MM.1S (cell line): Measurements from ENCODE around the gene IKZF4.

Source experiments
- DNase-seq: peaks from one replicate; pipeline ENCODE4 v3.0.0-alpha.2; 2015
- H2AFZ ChIP-seq: fragments of 300-600 bp; sonication (generic); 2 replicates; pipeline ENCODE4 v1.6.0; 2016; ENCODE audit warnings: antibody characterized with exemption, low read length
- H3F3A ChIP-seq: fragments of 300-600 bp; sonication (generic); 2 replicates; pipeline ENCODE4 v1.6.1; 2016; ENCODE audit warnings: mild to moderate bottlenecking, antibody characterized with exemption, low read length, moderate library complexity, mixed read lengths; ENCODE audit not compliant: insufficient read depth
- H3K27ac ChIP-seq: fragments of 300-600 bp; sonication (generic); 2 replicates; pipeline ENCODE4 v1.5.1; 2016; ENCODE audit warnings: mild to moderate bottlenecking, low read length
- H3K27me3 ChIP-seq: fragments of 300-600 bp; sonication (generic); replicated peaks from 2 replicates; pipeline ENCODE4 v1.6.0; 2016; ENCODE audit warnings: low read length; ENCODE audit not compliant: insufficient read depth
- H3K36me3 ChIP-seq: fragments of 300-600 bp; sonication (generic); replicated peaks from 2 replicates; pipeline ENCODE4 v1.6.1; 2016; ENCODE audit warnings: mild to moderate bottlenecking, low read length, mixed read lengths; ENCODE audit not compliant: insufficient read depth
- H3K4me1 ChIP-seq: fragments of 300-600 bp; sonication (generic); 2 replicates; pipeline ENCODE4 v1.6.1; 2016; ENCODE audit warnings: low read length, mixed read lengths
- H3K4me2 ChIP-seq: fragments of 300-600 bp; sonication (generic); 2 replicates; pipeline ENCODE4 v1.6.0; 2016; ENCODE audit warnings: low read depth, low read length
- H3K4me3 ChIP-seq: fragments of 300-600 bp; sonication (generic); 2 replicates; pipeline ENCODE4 v1.5.1; 2016; ENCODE audit warnings: low read length, mixed read lengths
- H3K79me2 ChIP-seq: fragments of 300-600 bp; sonication (generic); 2 replicates; pipeline ENCODE4 v1.6.1; 2016; ENCODE audit warnings: mixed run types, low read length, mixed read lengths
- H3K9ac ChIP-seq: fragments of 300-600 bp; sonication (generic); 2 replicates; pipeline ENCODE4 v1.6.1; 2016; ENCODE audit warnings: low read length, mixed read lengths
- H3K9me2 ChIP-seq: fragments of 300-600 bp; sonication (generic); replicated peaks from 2 replicates; pipeline ENCODE4 v1.6.1; 2016; ENCODE audit warnings: mild to moderate bottlenecking, low read length, mixed read lengths; ENCODE audit not compliant: insufficient read depth
- H3K9me3 ChIP-seq: fragments of 300-600 bp; sonication (generic); replicated peaks from 2 replicates; pipeline ENCODE4 v1.6.1; 2016; ENCODE audit warnings: mild to moderate bottlenecking, low read length, mixed read lengths; ENCODE audit not compliant: insufficient read depth
- H4K20me1 ChIP-seq: fragments of 300-600 bp; sonication (generic); 2 replicates; pipeline ENCODE4 v1.6.1; 2016; ENCODE audit warnings: mild to moderate bottlenecking, low read length, moderate library complexity, mixed read lengths; ENCODE audit not compliant: insufficient read depth
- CTCF ChIP-seq: fragments of 300-600 bp; sonication (generic); IDR thresholded peaks from 2 replicates; pipeline ENCODE4 v1.5.1; 2016; ENCODE audit warnings: antibody characterized with exemption, low read length, mixed read lengths
- EZH2 ChIP-seq: fragments of 300-600 bp; sonication (generic); optimal IDR thresholded peaks from 2 replicates; pipeline ENCODE3; 2017; ENCODE audit warnings: low read depth, mild to moderate bottlenecking, antibody characterized with exemption, low read length, mixed read lengths
- EZH2phosphoT487 ChIP-seq: fragments of 300-600 bp; sonication (generic); IDR thresholded peaks from 2 replicates; pipeline ENCODE4 v1.6.1; 2018; ENCODE audit warnings: antibody characterized with exemption, low read length

IKZF4 gene

GRCh38 chr12:56007564-56008559, 13.0 kb upstream of the IKZF4 start:
- DNase-seq: peak; percentile 53
- H3K9ac ChIP-seq: peak overlapping the region; percentile 49

GRCh38 chr12:56010111-56010570, 10.7 kb upstream of the IKZF4 start:
- TF ChIP-seq EZH2phosphoT487 (no peak), CTCF (no peak), EZH2 (no peak)
- Histone ChIP-seq H3K27ac (no peak overlapping the region), H3K36me3 (no peaks in the 10 kb centered on the region), H3K9me3 (no peaks in the 10 kb centered on the region), H3K9ac (no peak overlapping the region), H3K4me2 (no peak overlapping the region), H2AFZ (no peak overlapping the region), H3F3A (no peaks in the 10 kb centered on the region), H3K4me3 (no peak overlapping the region), H3K4me1 (peaks cover 5% of the 10 kb centered on the region; the same call in 1 of the 2 replicates), H4K20me1 (no peaks in the 10 kb centered on the region), H3K79me2 (no peaks in the 10 kb centered on the region), H3K9me2 (no peaks in the 10 kb centered on the region), H3K27me3 (no peaks in the 10 kb centered on the region)
- no peak for DNase-seq

More at GRCh38 chr12:56007564-56008559, 13.0 kb upstream of the IKZF4 start:
- Histone ChIP-seq H3K4me3 (peak overlapping the region; percentile 68), H3K9me2 (no peaks in the 10 kb centered on the region), H2AFZ (peak overlapping the region; percentile 96), H3K36me3 (no peaks in the 10 kb centered on the region), H3K4me1 (peaks cover 5% of the 10 kb centered on the region; the same call in 1 of the 2 replicates), H3K79me2 (no peaks in the 10 kb centered on the region), H3K27ac (no peak overlapping the region), H3K27me3 (no peaks in the 10 kb centered on the region), H3K9me3 (no peaks in the 10 kb centered on the region), H4K20me1 (no peaks in the 10 kb centered on the region), H3K4me2 (peak overlapping the region; percentile 77), H3F3A (no peaks in the 10 kb centered on the region)
- TF ChIP-seq EZH2phosphoT487 (no peak), CTCF (no peak), EZH2 (no peak)

GRCh38 chr12:56011509-56012090, 9.2 kb upstream of the IKZF4 start:
- no peak overlapping the region for H2AFZ ChIP-seq

More at GRCh38 chr12:56011509-56012090, 9.2 kb upstream of the IKZF4 start:
- H3K9me3 ChIP-seq: no peaks in the 10 kb centered on the region
- TF ChIP-seq EZH2 (no peak), EZH2phosphoT487 (no peak), CTCF (no peak)
- no peak for DNase-seq
- no peak overlapping the region for H3K4me2 ChIP-seq
- no peak overlapping the region for H3K4me3 ChIP-seq
- no peaks in the 10 kb centered on the region for H3F3A ChIP-seq
- no peak overlapping the region for H3K9ac ChIP-seq
- no peaks in the 10 kb centered on the region for H3K9me2 ChIP-seq
- H3K36me3 ChIP-seq: no peaks in the 10 kb centered on the region
- H3K27ac ChIP-seq: no peak overlapping the region
- peaks cover 5% of the 10 kb centered on the region; the same call in 1 of the 2 replicates for H3K4me1 ChIP-seq
- no peaks in the 10 kb centered on the region for H4K20me1 ChIP-seq
- no peaks in the 10 kb centered on the region for H3K79me2 ChIP-seq
- no peaks in the 10 kb centered on the region for H3K27me3 ChIP-seq
